Endothelial cell of umbilical vein (primary cell): ENCODE results near the gene AUTS2. TPM values are rescaled to one million over a fixed set of nuclear protein-coding genes. Genes with fewer than 3 reads are reported as not detected.

Source experiments
- BruUV-seq: library from RNA; stranded (reverse); fragments of 400-500 nt; replicated peaks from 2 replicates; lab custom pipeline; 2021; lab: Mats Ljungman, UMichigan
- CTCF ChIA-PET: fragments of 300-600, 350-600 bp; sonication (Branson Sonifier 250); formaldehyde crosslinking; loops from one replicate; lab custom pipeline; 2021; ENCODE audit warnings: antibody characterized with exemption, inconsistent platforms; lab: Charles Lee
- POLR2A ChIA-PET: fragments of 300-600, 350-600 bp; sonication (Branson Sonifier 250); formaldehyde crosslinking; loops from one replicate; lab custom pipeline; 2021; ENCODE audit warnings: antibody characterized with exemption, inconsistent platforms; lab: Charles Lee
- DNase-seq: peaks from one replicate; pipeline ENCODE4 v3.0.0-alpha.2; 2011; ENCODE audit warnings: low read depth, low spot score
- FAIRE-seq: peaks from 2 replicates; lab custom pipeline; 2011; peaks lifted over from hg19 to GRCh38; lab: Jason Lieb, UNC
- H2AFZ ChIP-seq: 2 replicates; pipeline ENCODE4 v1.6.0; 2012; ENCODE audit warnings: low read depth, low read length, control low read depth, inconsistent platforms
- H3K27ac ChIP-seq: 2 replicates; pipeline ENCODE4 v1.5.1; 2011; ENCODE audit warnings: low read depth, mild to moderate bottlenecking, control low read depth, low read length, moderate library complexity; ENCODE audit not compliant: insufficient read depth
- H3K27me3 ChIP-seq, 2 experiments: 2 replicates each; pipeline versions ENCODE4 v1.6.0 to v1.6.1; 2011; ENCODE audit warnings: low read length in 2 of 2, mixed read lengths in 1 of 2; ENCODE audit not compliant: control insufficient read depth in 2 of 2, insufficient read depth in 2 of 2
- H3K36me3 ChIP-seq, 2 experiments: 2 replicates in 1 of 2; 3 replicates in 1 of 2; pipeline ENCODE4 v1.5.1; 2011; ENCODE audit warnings: low read length in 2 of 2, mild to moderate bottlenecking in 1 of 2, moderate library complexity in 1 of 2; ENCODE audit not compliant: control insufficient read depth in 2 of 2, insufficient read depth in 2 of 2; ENCODE audit errors: extremely low read depth in 1 of 2
- H3K4me1 ChIP-seq: 3 replicates; pipeline ENCODE4 v1.5.1; 2011; ENCODE audit warnings: mild to moderate bottlenecking, low read length; ENCODE audit not compliant: control insufficient read depth, insufficient read depth; ENCODE audit errors: extremely low read depth
- H3K4me2 ChIP-seq: 2 replicates; pipeline ENCODE4 v1.6.1; 2011; ENCODE audit warnings: low read length, control low read depth, mixed read lengths; ENCODE audit not compliant: insufficient read depth
- H3K4me3 ChIP-seq, 3 experiments: fragments of 200-600 bp in 1 of 3; sonication (generic), shearing (Covaris generic) in 1 of 3; replicated peaks in 1 of 3; 2 replicates each; pipeline ENCODE4 v1.5.1; 2011 to 2016; ENCODE audit warnings: control low read depth in 3 of 3, low read length in 3 of 3, mild to moderate bottlenecking in 2 of 3, inconsistent platforms in 1 of 3, low read depth in 1 of 3, moderate library complexity in 1 of 3; ENCODE audit not compliant: insufficient read depth in 1 of 3
- H3K79me2 ChIP-seq: 2 replicates; pipeline ENCODE4 v1.6.0; 2012; ENCODE audit warnings: low read length, inconsistent platforms; ENCODE audit not compliant: control insufficient read depth, insufficient read depth
- H3K9ac ChIP-seq: replicated peaks from 2 replicates; pipeline ENCODE3; 2011; ENCODE audit warnings: low read length, control low read depth; ENCODE audit not compliant: insufficient read depth; ENCODE audit errors: extremely low read depth
- H3K9me1 ChIP-seq: replicated peaks from 3 replicates; pipeline ENCODE4 v1.6.0; 2011; ENCODE audit warnings: mild to moderate bottlenecking, low read length; ENCODE audit not compliant: control insufficient read depth, insufficient read depth; ENCODE audit errors: extremely low read depth
- H3K9me3 ChIP-seq: replicated peaks from 2 replicates; pipeline ENCODE4 v1.5.1; 2012; ENCODE audit warnings: low read length, inconsistent platforms; ENCODE audit not compliant: control insufficient read depth, insufficient read depth
- H4K20me1 ChIP-seq: replicated peaks from 2 replicates; pipeline ENCODE3; 2011; ENCODE audit warnings: mild to moderate bottlenecking, low read length; ENCODE audit not compliant: control insufficient read depth, insufficient read depth; ENCODE audit errors: extremely low read depth
- CTCF ChIP-seq, 2 donors: IDR thresholded peaks; 1 replicate in 1 of 2; 2 replicates in 1 of 2; pipeline ENCODE4 v1.5.1; 2011; ENCODE audit warnings: low read length in 2 of 2, mild to moderate bottlenecking in 2 of 2, moderate library complexity in 2 of 2, control low read depth in 1 of 2, inconsistent platforms in 1 of 2, low read depth in 1 of 2; ENCODE audit not compliant: insufficient read depth in 1 of 2; ENCODE audit errors: extremely low read depth in 1 of 2
- EZH2 ChIP-seq: IDR thresholded peaks from 2 replicates; pipeline ENCODE4 v1.6.1; 2012; ENCODE audit warnings: borderline replicate concordance, low read depth, mild to moderate bottlenecking, moderate library complexity, low read length, inconsistent platforms; ENCODE audit not compliant: severe bottlenecking
- FOS ChIP-seq: IDR thresholded peaks from 2 replicates; pipeline ENCODE4 v1.6.1; 2011; ENCODE audit warnings: mild to moderate bottlenecking, low read length, moderate library complexity, borderline replicate concordance; ENCODE audit not compliant: insufficient read depth
- GATA2 ChIP-seq: IDR thresholded peaks from 2 replicates; pipeline ENCODE4 v1.7.0; 2011; ENCODE audit warnings: low read depth, mild to moderate bottlenecking, moderate library complexity, mixed read lengths, low read length; ENCODE audit not compliant: insufficient read length, insufficient read depth
- MAX ChIP-seq: IDR thresholded peaks from 2 replicates; pipeline ENCODE4 v1.6.1; 2011; ENCODE audit not compliant: insufficient read depth, insufficient read length
- MYC ChIP-seq: IDR thresholded peaks from one replicate; pipeline ENCODE4 v1.6.1; 2011; ENCODE audit warnings: mild to moderate bottlenecking, low read depth, low read length
- POLR2A ChIP-seq: IDR thresholded peaks from 2 replicates; pipeline ENCODE4 v1.6.1; 2012; ENCODE audit warnings: low read depth, mild to moderate bottlenecking, control low read depth, low read length
- dilution Hi-C: fragments of 300-500 bp; cut with MboI; formaldehyde crosslinking; loops from one replicate; pipeline ENCODE4 v1.15.0; 2019; ENCODE audit warnings: low sequenced_read_pairs; ENCODE audit not compliant: extremely low pct_ligation_motif_present
- intact Hi-C: fragments of 100-400 bp; cut with micrococcal nuclease; formaldehyde crosslinking; loops from one replicate; pipeline ENCODE4 v1.10.0; 2022
- polyA plus RNA-seq, 4 experiments: library from polyadenylated mRNA; depleted of rRNA in 3 of 4; stranded (reverse) in 3 of 4; unstranded in 1 of 4; fragments of >200 nt; gene quantifications; 2 replicates each; pipeline versions ENCODE4 v1.2.1 to v1.2.3, GENCODE V29; 2011 to 2012; ENCODE audit warnings: missing spikeins in 1 of 4
- total RNA-seq: library from RNA; stranded (reverse); gene quantifications from 2 replicates; pipeline ENCODE4 v1.2.3, GENCODE V29; 2021

AUTS2 gene
- total and polyA plus RNA-seq, 2 donors (not counting 3 experiments of a cell fraction or from before 2014, with no cell fraction given), result 0.59 to 8.0 TPM

- Histone ChIP-seq H3K36me3 (no peaks in the 10 kb centered on the region), H2AFZ (no peak overlapping the region), H3K4me2 (no peak overlapping the region), H3K9me3 (no peaks in the 10 kb centered on the region), H4K20me1 (no peaks in the 10 kb centered on the region), H3K27ac (no peak overlapping the region), H3K9ac (no peak overlapping the region), H3K4me1 (no peaks in the 10 kb centered on the region), H3K27me3 (no peaks in the 10 kb centered on the region), H3K4me3 (no peak overlapping the region), H3K79me2 (no peaks in the 10 kb centered on the region), H3K9me1 (no peaks in the 10 kb centered on the region)
- TF ChIP-seq CTCF (IDR thresholded peaks at IDR 0.05; ENCODE audit: extremely low read depth in 1 of 2, insufficient read depth in 1 of 2, low read depth in 1 of 2, low read length in 2 of 2) (no peak), MYC (no peak), EZH2 (no peak), POLR2A (no peak), MAX (no peak), FOS (no peak), GATA2 (no peak)
- CTCF ChIA-PET, result no interaction called here
- no peak for FAIRE-seq
- dilution Hi-C loops, result no loop called here
- POLR2A ChIA-PET, result no interaction called here
- no TSS peak for BruUV-seq
- no peak for DNase-seq
- intact Hi-C loops, result no loop called here
Measured at GRCh38 chr7:70566671-70567070, 968.4 kb downstream of the AUTS2 start.
